Muscle of arm (tissue), 12 donors: ENCODE results near the gene DLL1. TPM values are rescaled to one million over a fixed set of nuclear protein-coding genes. Genes with fewer than 3 reads are reported as not detected.

Source experiments
- DNase-seq: peaks from one replicate; pipeline ENCODE4 v3.0.0-alpha.2; 2013
- polyA plus RNA-seq, 12 donors: library from polyadenylated mRNA; unstranded; fragments of 120-200 nt; gene quantifications; one replicate each; pipeline ENCODE4 v1.2.1, GENCODE V29; 2013; ENCODE audit not compliant: insufficient read length in 12 of 12

Gene DLL1
- polyA plus RNA-seq, 12 donors, result 14.0 to 19.7 (median 16.3) TPM; not detected in 1

GRCh38 chr6:170296746-170297575 is 6.1 kb upstream of the DLL1 start:
- DNase-seq, result no peak

GRCh38 chr6:170296423-170296745 is 5.5 kb upstream of the DLL1 start:
- DNase-seq, result no peak

GRCh38 chr6:170295510-170296422 is 4.9 kb upstream of the DLL1 start:
- DNase-seq, result no peak

- no peak for DNase-seq
Measured at GRCh38 chr6:170294813-170295509, 4.1 kb upstream of the DLL1 start.

GRCh38 chr6:170294298-170294730 is 3.4 kb upstream of the DLL1 start:
- no peak for DNase-seq

- no peak for DNase-seq
Measured at GRCh38 chr6:170293341-170294231, 2.7 kb upstream of the DLL1 start.

GRCh38 chr6:170292407-170293158 is 1.7 kb upstream of the DLL1 start:
- no peak for DNase-seq

GRCh38 chr6:170292111-170292406 is 1.2 kb upstream of the DLL1 start:
- DNase-seq, result no peak

GRCh38 chr6:170291271-170292110 is 613 bp upstream of the DLL1 start:
- DNase-seq, result peak; percentile 51

GRCh38 chr6:170289951-170290295 is 955 bp downstream of the DLL1 start:
- DNase-seq, result no peak

GRCh38 chr6:170289180-170289931 is 1.5 kb downstream of the DLL1 start:
- no peak for DNase-seq

GRCh38 chr6:170288852-170289179 is 2.1 kb downstream of the DLL1 start:
- DNase-seq, result no peak

GRCh38 chr6:170288091-170288631 is 2.7 kb downstream of the DLL1 start:
- DNase-seq, result no peak

GRCh38 chr6:170287371-170287876 is 3.5 kb downstream of the DLL1 start:
- DNase-seq, result no peak

GRCh38 chr6:170286934-170287265 is 4.0 kb downstream of the DLL1 start:
- DNase-seq, result no peak

- DNase-seq, result peak; percentile 38
Measured at GRCh38 chr6:170286246-170286933, 4.5 kb downstream of the DLL1 start.

GRCh38 chr6:170285482-170285881 is 5.4 kb downstream of the DLL1 start:
- DNase-seq, result no peak

- no peak for DNase-seq
Measured at GRCh38 chr6:170284866-170285469, 5.9 kb downstream of the DLL1 start.
